Activated T-cell treated with anti-CD3 and anti-CD28 coated beads, Interleukin-2, amount 50 U/mL, for 24 hours (primary cell): ENCODE data around the gene MYRIP.

Experiments
- DNase-seq: peaks from one replicate; pipeline ENCODE4 v3.0.0-alpha.2; 2020
- H3K27ac Mint-ChIP-seq: 2 replicates; pipeline ENCODE4 v1.8.0; 2020; ENCODE audit warnings: mild to moderate bottlenecking, mixed read lengths
- H3K27me3 Mint-ChIP-seq: 2 replicates; pipeline ENCODE4 v1.8.0; 2020; ENCODE audit warnings: mixed read lengths
- H3K36me3 Mint-ChIP-seq: 2 replicates; pipeline ENCODE4 v1.8.0; 2020; ENCODE audit warnings: low read depth, mixed read lengths
- H3K4me1 Mint-ChIP-seq: 2 replicates; pipeline ENCODE4 v1.8.0; 2020; ENCODE audit warnings: low read depth, mixed read lengths
- H3K4me3 Mint-ChIP-seq: 2 replicates; pipeline ENCODE4 v1.8.0; 2020; ENCODE audit warnings: mild to moderate bottlenecking, moderate library complexity, mixed read lengths
- H3K9me3 Mint-ChIP-seq: 2 replicates; pipeline ENCODE4 v1.8.0; 2020; ENCODE audit warnings: mixed read lengths

The MYRIP gene

DNA sequence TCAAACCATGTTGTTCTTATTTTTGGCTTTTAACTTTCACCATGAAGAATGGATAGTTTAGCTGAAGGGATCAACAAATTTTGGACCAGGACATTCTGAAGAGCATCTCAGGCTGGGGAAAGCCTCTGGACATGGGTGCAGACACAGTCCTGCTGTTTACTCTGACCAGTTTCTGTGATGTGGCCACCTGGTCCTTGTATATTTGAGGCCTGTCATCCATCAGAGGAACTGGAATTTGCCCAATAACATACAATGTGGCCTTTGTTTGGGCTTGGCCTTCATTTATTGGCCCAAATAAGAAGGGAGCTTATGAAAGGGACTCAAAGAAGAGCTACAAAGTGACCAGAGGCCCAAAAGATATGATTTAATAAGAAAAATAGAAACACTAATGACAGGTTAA lies 127.9 kb downstream of the MYRIP start:
- no peak overlapping the region for H3K4me3 Mint-ChIP-seq
- no peak for DNase-seq
- H3K9me3 Mint-ChIP-seq = no peaks in the 10 kb centered on the region
- no peaks in the 10 kb centered on the region for H3K36me3 Mint-ChIP-seq
- no peaks in the 10 kb centered on the region for H3K4me1 Mint-ChIP-seq
- peaks cover 7% of the 10 kb centered on the region for H3K27me3 Mint-ChIP-seq
- H3K27ac Mint-ChIP-seq = no peak overlapping the region

- no peaks in the 10 kb centered on the region for H3K36me3 Mint-ChIP-seq
- no peaks in the 10 kb centered on the region for H3K9me3 Mint-ChIP-seq
- H3K4me1 Mint-ChIP-seq = no peaks in the 10 kb centered on the region
- H3K27me3 Mint-ChIP-seq = peaks cover 4% of the 10 kb centered on the region
- H3K4me3 Mint-ChIP-seq = no peak overlapping the region
- H3K27ac Mint-ChIP-seq = no peak overlapping the region
- no peak for DNase-seq
These were observed 128.5 kb downstream of the MYRIP start for GRCh38 chr3:39937874-39938273.

DNA sequence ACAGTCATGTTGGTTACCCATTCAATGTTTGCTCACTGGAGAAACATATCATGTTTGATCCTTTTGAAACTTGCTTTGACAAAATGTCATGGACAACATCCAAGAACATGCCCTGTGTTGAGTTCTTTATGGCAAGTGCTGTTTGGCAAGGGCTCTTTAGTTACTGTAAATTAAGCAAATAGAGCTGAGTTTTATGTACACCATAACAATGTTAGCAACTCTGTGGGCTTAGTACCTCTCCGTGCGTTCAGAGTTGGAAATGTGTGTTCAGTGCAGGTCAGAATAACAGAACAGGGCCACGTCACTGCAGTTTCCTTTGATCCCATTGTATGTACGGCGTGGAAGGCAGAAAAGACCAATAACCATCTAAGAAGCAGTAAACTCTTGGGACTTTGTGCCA lies 132.5 kb downstream of the MYRIP start:
- Mint-ChIP-seq H3K4me1 (no peaks in the 10 kb centered on the region), H3K27ac (no peak overlapping the region), H3K27me3 (peaks cover 10% of the 10 kb centered on the region), H3K4me3 (no peak overlapping the region), H3K36me3 (no peaks in the 10 kb centered on the region), H3K9me3 (no peaks in the 10 kb centered on the region)
- DNase-seq = no peak

DNA sequence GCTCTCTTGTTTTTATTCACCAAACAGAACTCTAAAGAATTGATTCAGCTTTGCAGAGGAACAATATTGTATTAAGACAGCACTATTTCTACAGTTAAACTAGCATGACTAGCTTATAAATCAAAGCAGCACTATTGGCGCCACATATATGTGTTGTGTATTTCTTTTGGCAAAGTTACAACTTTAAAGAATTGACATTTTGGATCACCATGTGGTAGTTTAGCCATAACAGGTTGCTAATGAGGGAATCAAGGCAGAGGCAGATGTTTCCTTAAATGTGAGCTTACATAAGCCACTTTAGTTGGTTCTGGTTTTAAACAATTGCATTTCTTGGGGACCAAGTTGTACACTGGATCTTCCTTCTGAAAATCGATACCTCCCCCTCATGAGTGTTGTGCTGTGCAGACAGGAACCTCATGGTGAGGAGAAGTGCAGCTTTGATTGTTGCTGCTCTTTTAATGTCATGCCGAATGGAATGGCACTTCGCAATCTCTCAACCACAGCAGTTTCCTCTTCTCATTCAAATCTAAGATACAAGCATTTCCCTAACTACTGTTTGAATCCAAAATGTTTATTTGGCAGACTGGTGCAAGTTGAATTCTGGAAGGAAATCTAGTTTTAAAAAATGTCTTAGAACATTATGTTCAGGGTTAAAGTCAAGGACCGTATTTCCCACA lies 151.2 kb downstream of the MYRIP start:
- no peak for DNase-seq

DNA sequence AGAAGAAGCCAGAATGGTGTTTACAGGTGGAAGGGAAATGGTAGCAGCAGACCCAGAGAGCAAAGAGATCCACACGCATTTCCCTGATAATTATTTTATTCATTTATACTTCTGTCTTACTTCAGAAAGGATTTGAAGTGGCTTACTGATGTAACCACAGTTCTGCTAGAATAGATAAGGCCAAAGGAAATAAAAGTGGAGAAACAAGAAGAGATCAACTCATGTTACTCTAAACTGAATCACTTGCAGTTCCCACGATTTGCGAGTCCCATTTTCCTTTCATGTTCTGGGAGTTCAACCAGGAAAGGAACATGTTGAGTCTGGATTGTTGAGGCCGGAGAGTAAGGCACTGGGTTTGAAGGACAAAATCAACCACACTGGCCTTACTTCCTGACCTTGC lies 151.8 kb downstream of the MYRIP start:
- Mint-ChIP-seq H3K27ac (no peak overlapping the region), H3K27me3 (no peaks in the 10 kb centered on the region), H3K9me3 (peaks cover 4% of the 10 kb centered on the region), H3K4me1 (no peaks in the 10 kb centered on the region), H3K4me3 (no peak overlapping the region), H3K36me3 (no peaks in the 10 kb centered on the region)
- no peak for DNase-seq

More for the DNA sequence above, 151.2 kb downstream of the MYRIP start:
- no peaks in the 10 kb centered on the region for H3K4me1 Mint-ChIP-seq
- no peaks in the 10 kb centered on the region for H3K27me3 Mint-ChIP-seq
- H3K4me3 Mint-ChIP-seq = no peak overlapping the region
- H3K9me3 Mint-ChIP-seq = peaks cover 4% of the 10 kb centered on the region
- no peaks in the 10 kb centered on the region for H3K36me3 Mint-ChIP-seq
- no peak overlapping the region for H3K27ac Mint-ChIP-seq

DNA sequence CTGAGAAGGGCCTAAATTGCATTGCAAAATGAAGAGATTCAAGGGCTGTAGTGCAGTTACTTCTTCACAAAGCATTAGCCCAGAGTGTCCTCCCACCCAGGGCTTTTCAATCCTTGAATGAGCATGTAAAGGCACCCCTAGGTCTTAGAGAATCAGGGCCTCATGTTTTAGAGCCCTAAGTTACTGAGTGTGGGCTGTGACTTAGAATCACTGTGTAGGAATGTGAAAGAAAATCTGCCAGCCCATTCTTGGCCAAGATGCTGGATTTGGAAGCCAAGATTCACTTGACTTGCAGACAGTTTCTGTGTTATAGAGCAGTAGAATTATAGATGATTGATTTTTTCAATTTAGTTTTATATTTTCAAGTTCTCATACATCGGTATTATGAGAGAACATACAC lies 153.2 kb downstream of the MYRIP start:
- Mint-ChIP-seq H3K4me1 (no peaks in the 10 kb centered on the region), H3K27me3 (no peaks in the 10 kb centered on the region), H3K36me3 (no peaks in the 10 kb centered on the region), H3K4me3 (no peak overlapping the region), H3K27ac (no peak overlapping the region), H3K9me3 (no peaks in the 10 kb centered on the region)
- DNase-seq = no peak

DNA sequence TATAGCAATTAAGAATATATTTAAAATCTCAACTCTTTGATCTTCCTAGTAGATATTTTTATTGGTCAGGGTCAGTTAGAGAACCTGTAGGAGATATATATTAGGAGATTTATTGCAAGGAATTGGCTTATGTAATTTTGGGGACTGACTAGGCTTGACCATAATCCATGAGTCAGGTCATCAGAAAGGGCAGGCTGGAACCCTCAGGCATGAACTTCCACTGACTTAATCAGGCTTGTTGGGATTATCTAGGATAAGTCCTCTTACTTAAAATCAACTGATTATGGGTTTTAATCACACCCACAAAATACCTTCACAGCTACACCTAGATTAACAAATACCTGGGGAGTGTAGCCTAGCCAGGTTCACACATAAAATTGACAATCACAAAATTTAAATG lies 156.1 kb downstream of the MYRIP start:
- H3K36me3 Mint-ChIP-seq = no peaks in the 10 kb centered on the region
- peaks cover 14% of the 10 kb centered on the region for H3K27me3 Mint-ChIP-seq
- H3K4me3 Mint-ChIP-seq = no peak overlapping the region
- no peak overlapping the region for H3K27ac Mint-ChIP-seq
- no peaks in the 10 kb centered on the region for H3K9me3 Mint-ChIP-seq
- DNase-seq = no peak
- H3K4me1 Mint-ChIP-seq = no peaks in the 10 kb centered on the region

DNA sequence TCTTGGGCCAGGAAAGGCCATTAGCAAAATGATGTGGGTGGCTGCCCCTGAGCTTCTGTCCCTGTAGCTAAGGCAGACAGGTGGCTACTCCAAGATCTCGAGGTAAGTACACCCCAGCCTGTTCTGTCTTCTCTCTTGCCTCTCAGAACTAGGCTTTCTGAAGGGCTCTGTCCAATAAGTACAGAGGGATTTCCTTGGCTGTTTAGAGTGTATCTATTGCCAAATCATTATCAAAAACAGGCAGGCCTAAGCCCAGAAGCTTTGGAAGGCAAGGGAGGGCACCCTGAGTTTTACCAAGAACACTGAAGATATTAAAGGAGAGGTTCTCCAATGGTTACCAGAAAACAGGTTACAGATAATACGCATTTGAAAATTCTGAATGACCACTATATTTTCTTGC lies 156.6 kb downstream of the MYRIP start:
- no peak for DNase-seq
- no peaks in the 10 kb centered on the region for H3K4me1 Mint-ChIP-seq
- no peak overlapping the region for H3K27ac Mint-ChIP-seq
- H3K9me3 Mint-ChIP-seq = no peaks in the 10 kb centered on the region
- H3K27me3 Mint-ChIP-seq = peaks cover 19% of the 10 kb centered on the region
- no peak overlapping the region for H3K4me3 Mint-ChIP-seq
- no peaks in the 10 kb centered on the region for H3K36me3 Mint-ChIP-seq

DNA sequence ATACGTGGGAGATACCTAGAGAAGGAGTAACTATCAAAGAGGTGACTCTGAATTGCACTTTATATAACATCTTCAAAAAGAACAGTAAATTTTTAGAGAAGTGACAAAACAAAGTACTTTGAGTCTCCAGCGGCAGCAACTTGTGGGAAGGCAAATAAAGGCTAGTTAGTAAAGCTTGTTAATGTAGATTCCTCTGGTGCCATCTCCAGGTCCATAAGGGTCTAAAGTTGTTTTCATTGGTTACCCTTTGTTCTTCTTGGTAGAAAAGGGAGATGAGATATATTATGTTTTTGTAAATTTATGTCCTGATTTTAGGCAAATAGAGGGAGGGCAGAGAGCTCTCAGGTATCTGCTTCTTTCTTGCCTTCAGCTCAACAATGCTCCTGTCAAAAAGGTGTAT lies 161.6 kb downstream of the MYRIP start:
- Mint-ChIP-seq H3K27ac (no peak overlapping the region), H3K9me3 (peaks cover 3% of the 10 kb centered on the region), H3K36me3 (no peaks in the 10 kb centered on the region), H3K4me3 (no peak overlapping the region), H3K4me1 (no peaks in the 10 kb centered on the region), H3K27me3 (peaks cover 19% of the 10 kb centered on the region)
- DNase-seq = no peak

GRCh38 chr3:39971559-39972031 lies 162.2 kb downstream of the MYRIP start:
- H3K4me3 Mint-ChIP-seq = no peak overlapping the region
- no peak overlapping the region for H3K27ac Mint-ChIP-seq
- peaks cover 19% of the 10 kb centered on the region for H3K27me3 Mint-ChIP-seq
- no peak for DNase-seq
- no peaks in the 10 kb centered on the region for H3K36me3 Mint-ChIP-seq
- H3K9me3 Mint-ChIP-seq = peaks cover 3% of the 10 kb centered on the region
- H3K4me1 Mint-ChIP-seq = no peaks in the 10 kb centered on the region

DNA sequence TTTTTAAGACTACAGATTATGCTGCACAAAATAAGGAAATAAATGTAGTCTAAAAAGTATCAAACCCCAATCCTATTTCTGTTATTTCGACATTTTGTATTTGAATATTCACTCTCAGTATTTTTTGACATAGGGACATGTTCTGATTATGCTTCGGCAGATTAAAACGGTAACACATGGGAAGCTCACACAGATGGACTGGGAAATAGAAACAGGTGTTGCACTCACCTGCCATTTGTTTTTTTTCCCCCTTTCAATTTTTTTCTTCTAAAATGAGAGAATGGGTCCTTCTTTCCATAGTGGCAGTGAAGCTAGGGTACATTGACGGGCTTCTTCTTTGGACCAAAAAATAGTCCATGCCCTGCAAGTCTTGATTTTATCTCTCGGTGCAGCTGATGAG lies 163.1 kb downstream of the MYRIP start:
- peaks cover 19% of the 10 kb centered on the region for H3K27me3 Mint-ChIP-seq
- no peaks in the 10 kb centered on the region for H3K4me1 Mint-ChIP-seq
- H3K27ac Mint-ChIP-seq = no peak overlapping the region
- no peak for DNase-seq
- H3K4me3 Mint-ChIP-seq = no peak overlapping the region
- peaks cover 3% of the 10 kb centered on the region for H3K9me3 Mint-ChIP-seq
- no peaks in the 10 kb centered on the region for H3K36me3 Mint-ChIP-seq

DNA sequence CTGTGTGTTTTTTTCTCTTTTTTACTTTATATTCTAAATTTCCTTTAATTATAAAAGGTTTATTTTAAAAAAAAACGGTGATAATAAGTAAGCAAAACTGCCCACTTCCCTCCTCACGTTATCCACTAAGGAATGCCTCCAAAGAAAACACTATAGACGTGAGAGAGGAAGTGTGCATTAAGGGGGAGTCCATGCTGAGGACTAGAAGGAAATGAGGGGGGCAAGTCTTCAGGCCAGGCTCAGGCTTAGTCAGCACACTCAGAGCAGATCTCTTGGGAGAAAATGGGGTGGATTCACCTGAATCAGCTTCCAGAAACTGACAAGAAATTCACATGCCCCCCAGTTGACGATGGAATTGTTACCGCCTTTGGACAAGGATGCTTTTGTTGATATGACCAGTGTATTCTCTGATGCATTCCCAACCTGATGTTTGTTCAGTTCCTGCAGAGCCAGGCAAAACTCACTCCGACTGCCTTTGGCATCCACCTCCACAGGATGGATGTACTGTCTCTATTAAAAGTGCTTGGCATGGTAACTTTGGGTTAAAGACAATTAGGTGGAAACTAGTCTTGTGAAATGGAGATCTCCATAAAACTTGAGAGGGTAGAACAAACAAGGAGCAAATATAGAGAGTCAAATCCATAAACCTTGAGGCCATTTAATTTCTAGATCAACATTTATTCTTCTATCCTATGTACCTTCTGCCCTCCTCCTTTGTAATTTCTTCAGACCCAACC lies 167.8 kb downstream of the MYRIP start:
- Mint-ChIP-seq H3K27ac (no peak overlapping the region), H3K36me3 (no peaks in the 10 kb centered on the region), H3K4me3 (no peak overlapping the region), H3K27me3 (no peaks in the 10 kb centered on the region), H3K4me1 (no peaks in the 10 kb centered on the region), H3K9me3 (peaks cover 3% of the 10 kb centered on the region)
- DNase-seq = no peak

DNA sequence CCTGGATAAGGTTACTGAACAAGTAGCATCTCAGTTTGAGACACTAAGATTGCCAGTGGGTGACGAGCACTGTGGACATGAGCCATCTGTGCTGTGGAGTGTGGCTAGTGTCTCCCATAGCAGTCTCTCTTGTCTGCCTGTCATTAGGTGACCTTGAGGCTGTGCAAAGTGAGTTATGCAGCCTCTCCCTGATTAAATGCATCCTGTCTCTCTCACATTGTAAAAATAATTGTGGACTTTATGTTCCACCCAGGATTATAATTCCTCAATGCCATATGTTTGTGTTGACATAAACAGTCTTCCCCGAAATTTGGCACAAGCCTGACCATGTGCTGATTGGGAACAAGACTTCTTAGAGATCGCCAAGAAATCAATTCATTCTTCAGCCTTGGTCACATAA lies 168.9 kb downstream of the MYRIP start:
- H3K4me3 Mint-ChIP-seq = no peak overlapping the region
- no peaks in the 10 kb centered on the region for H3K36me3 Mint-ChIP-seq
- no peak overlapping the region for H3K27ac Mint-ChIP-seq
- H3K27me3 Mint-ChIP-seq = no peaks in the 10 kb centered on the region
- no peaks in the 10 kb centered on the region for H3K4me1 Mint-ChIP-seq
- no peaks in the 10 kb centered on the region for H3K9me3 Mint-ChIP-seq
- no peak for DNase-seq

DNA sequence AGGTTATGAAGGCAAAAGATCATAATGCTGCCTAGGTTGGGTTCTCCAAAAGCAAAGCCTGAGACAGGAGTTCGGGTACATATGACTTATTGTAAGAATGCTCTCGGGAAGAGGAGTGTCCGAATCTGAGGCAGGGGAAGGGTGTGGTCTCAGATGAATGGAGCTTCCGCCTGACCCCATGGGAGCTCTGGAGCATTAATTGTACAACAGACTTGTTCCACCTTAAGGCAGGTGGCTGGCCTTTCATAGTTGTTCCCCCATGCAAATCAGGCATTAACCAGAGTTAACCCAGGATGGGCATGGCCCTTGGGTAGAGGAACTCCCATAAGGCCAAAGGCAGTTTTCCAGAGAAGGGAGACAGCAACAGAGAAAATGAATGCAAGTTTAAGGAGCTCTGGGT lies 170.6 kb downstream of the MYRIP start:
- Mint-ChIP-seq H3K27ac (no peak overlapping the region), H3K36me3 (no peaks in the 10 kb centered on the region), H3K27me3 (no peaks in the 10 kb centered on the region), H3K4me3 (no peak overlapping the region), H3K9me3 (no peaks in the 10 kb centered on the region), H3K4me1 (no peaks in the 10 kb centered on the region)
- DNase-seq = no peak

DNA sequence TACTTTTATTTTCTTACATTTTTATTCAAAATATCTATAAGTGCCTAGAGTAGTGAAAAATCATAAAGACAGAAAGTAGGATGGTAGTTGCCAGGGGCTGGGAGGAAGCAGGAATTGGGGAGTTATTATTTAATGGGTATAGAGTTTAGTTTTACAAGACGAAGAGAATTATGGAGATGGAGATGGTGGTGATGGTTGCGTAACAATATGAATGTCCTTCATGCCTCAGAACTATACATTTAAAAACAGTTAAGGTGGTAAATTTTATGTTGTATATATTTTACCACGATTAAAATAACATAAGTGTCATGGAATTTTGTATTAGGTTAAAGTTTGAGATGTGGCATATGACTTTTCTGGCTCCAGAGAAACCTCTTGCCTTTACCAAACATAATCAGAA lies 171.4 kb downstream of the MYRIP start:
- Mint-ChIP-seq H3K9me3 (no peaks in the 10 kb centered on the region), H3K36me3 (no peaks in the 10 kb centered on the region), H3K27me3 (no peaks in the 10 kb centered on the region), H3K27ac (no peak overlapping the region), H3K4me3 (no peak overlapping the region), H3K4me1 (no peaks in the 10 kb centered on the region)
- no peak for DNase-seq
